Measurements from ENCODE around the gene C1QTNF6. TPM values are rescaled to one million over a fixed set of nuclear protein-coding genes. Genes with fewer than 3 reads are reported as not detected.

C1QTNF6 gene
- total RNA-seq, 1 donor from 2014 or later: 12.6 TPM

- no peak for DNase-seq (ENCODE audit: low spot score)
- no peak for ATAC-seq
Measured at GRCh38 chr22:37193629-37194191, 5.7 kb upstream of the C1QTNF6 start.

- ATAC-seq (no peak), DNase-seq (ENCODE audit: low spot score) (no peak)
Measured at GRCh38 chr22:37192741-37193140, 4.7 kb upstream of the C1QTNF6 start.

- DNase-seq (ENCODE audit: low spot score) (no peak), ATAC-seq (no peak)
Measured at GRCh38 chr22:37192204-37192603, 4.2 kb upstream of the C1QTNF6 start.

GRCh38 chr22:37190262-37190780 lies 2.3 kb upstream of the C1QTNF6 start:
- DNase-seq (ENCODE audit: low spot score): no peak
- ATAC-seq: no peak

GRCh38 chr22:37188901-37189466 lies 937 bp upstream of the C1QTNF6 start:
- DNase-seq (ENCODE audit: low spot score) (no peak), ATAC-seq (no peak)

GRCh38 chr22:37187552-37187890 lies 526 bp downstream of the C1QTNF6 start:
- DNase-seq (ENCODE audit: low spot score) (no peak), ATAC-seq (peak; percentile 17)

- no peak for ATAC-seq
- DNase-seq (ENCODE audit: low spot score): no peak
Measured at GRCh38 chr22:37186997-37187522, 987 bp downstream of the C1QTNF6 start.

GRCh38 chr22:37186228-37186996 lies 1.6 kb downstream of the C1QTNF6 start:
- ATAC-seq (peak; percentile 71), DNase-seq (ENCODE audit: low spot score) (no peak)

GRCh38 chr22:37185646-37186227 lies 2.3 kb downstream of the C1QTNF6 start:
- ATAC-seq (peak; percentile 16), DNase-seq (ENCODE audit: low spot score) (no peak)

GRCh38 chr22:37184816-37185541 lies 3.1 kb downstream of the C1QTNF6 start:
- DNase-seq (ENCODE audit: low spot score): no peak

GRCh38 chr22:37184380-37184755 lies 3.7 kb downstream of the C1QTNF6 start:
- DNase-seq (ENCODE audit: low spot score) (no peak), ATAC-seq (no peak)

More at GRCh38 chr22:37184816-37185541, 3.1 kb downstream of the C1QTNF6 start:
- ATAC-seq: no peak

- DNase-seq (ENCODE audit: low spot score): no peak
- ATAC-seq: no peak
Measured at GRCh38 chr22:37183432-37184379, 4.3 kb downstream of the C1QTNF6 start.

GRCh38 chr22:37182949-37183245 lies 5.2 kb downstream of the C1QTNF6 start:
- no peak for ATAC-seq
- no peak for DNase-seq (ENCODE audit: low spot score)

GRCh38 chr22:37182101-37182948 lies 5.7 kb downstream of the C1QTNF6 start:
- no peak for DNase-seq (ENCODE audit: low spot score)
- no peak for ATAC-seq

GRCh38 chr22:37181681-37182080 lies 6.4 kb downstream of the C1QTNF6 start:
- ATAC-seq (no peak), DNase-seq (ENCODE audit: low spot score) (no peak)

GRCh38 chr22:37180531-37181231 lies 7.4 kb downstream of the C1QTNF6 start:
- DNase-seq (ENCODE audit: low spot score): no peak

GRCh38 chr22:37179622-37180420 lies 8.2 kb downstream of the C1QTNF6 start:
- DNase-seq (ENCODE audit: low spot score) (no peak), ATAC-seq (no peak)

More at GRCh38 chr22:37180531-37181231, 7.4 kb downstream of the C1QTNF6 start:
- ATAC-seq: no peak

GRCh38 chr22:37179126-37179470 lies 8.9 kb downstream of the C1QTNF6 start:
- DNase-seq (ENCODE audit: low spot score): no peak

More at GRCh38 chr22:37179126-37179470, 8.9 kb downstream of the C1QTNF6 start:
- ATAC-seq: peak; percentile 78

Measured in left lobe of liver (tissue), 2 donors.